ENCODE measurements around the gene AFDN. TPM values are rescaled to one million over a fixed set of nuclear protein-coding genes. Genes with fewer than 3 reads are reported as not detected.

AFDN gene
- total RNA-seq, 1 experiment from 2014 or later = 177 TPM

DNA sequence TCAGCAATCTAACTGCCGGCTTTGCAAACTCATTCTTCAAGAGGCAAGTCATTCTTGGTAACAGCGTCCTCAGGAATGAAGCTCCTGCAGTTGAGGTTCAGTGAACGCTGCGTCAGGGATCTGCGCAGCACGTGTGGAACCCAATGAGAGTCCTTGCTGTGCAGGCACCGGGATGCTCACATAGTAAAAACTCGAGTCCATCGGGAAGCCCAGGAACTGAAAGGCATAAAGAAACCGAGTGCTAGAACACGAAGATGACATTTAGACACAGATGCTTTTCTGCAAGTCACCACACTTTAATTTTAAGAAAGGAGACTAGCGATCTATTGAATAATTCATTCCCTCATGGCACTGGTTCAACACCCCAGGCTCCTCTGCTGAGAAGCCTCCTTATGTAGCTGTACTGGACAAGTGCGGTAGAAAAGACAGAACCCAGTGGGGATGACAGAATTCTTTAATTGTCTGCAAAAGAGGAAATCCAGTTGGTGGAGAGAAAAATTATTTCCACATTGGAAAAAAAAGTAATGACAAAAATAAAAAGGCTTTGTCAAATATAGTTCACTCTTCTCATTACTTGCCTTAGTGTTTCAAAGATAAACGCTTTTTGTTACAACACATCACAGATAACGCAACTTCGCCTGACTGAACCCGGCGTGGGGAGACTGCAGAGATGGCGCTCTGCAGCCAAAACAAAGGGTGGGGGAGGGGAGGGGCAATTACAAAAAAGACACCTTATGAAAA lies 1.9 kb upstream of the AFDN start:
- Histone ChIP-seq H3K9me3 (no peaks in the 10 kb centered on the region), H3K4me3 (ENCODE audit: low read depth, low read length) (no peak overlapping the region), H3K27me3 (replicated peaks; ENCODE audit: control insufficient read depth, insufficient read depth, low read length) (no peaks in the 10 kb centered on the region), H3K36me3 (ENCODE audit: control insufficient read depth, insufficient read depth, low read length) (no peaks in the 10 kb centered on the region; the same call in 1 of the 2 replicates), H3K4me1 (peaks cover 18% of the 10 kb centered on the region)
- H3K36me3 Mint-ChIP-seq (ENCODE audit: insufficient read depth, unreplicated experiment) = peaks cover 25% of the 10 kb centered on the region
- no peak overlapping the region for H3K27ac Mint-ChIP-seq (ENCODE audit: unreplicated experiment)
- ChIA-PET POLR2A (no interaction called here), CTCF (interaction anchor here (1.0 kb wide), 1 partner anchor 10 kb away, joined by 3 read pairs; no protein-coding TSS in a partner anchor)
- H3K4me3 Mint-ChIP-seq (ENCODE audit: unreplicated experiment) = peak overlapping the region; percentile 96
- no peak for DNase-seq
- BruUV-seq (replicated peaks) = no TSS peak
- no peaks in the 10 kb centered on the region for H3K27me3 Mint-ChIP-seq (ENCODE audit: insufficient read depth, unreplicated experiment)
- TF ChIP-seq, protein P1, sequence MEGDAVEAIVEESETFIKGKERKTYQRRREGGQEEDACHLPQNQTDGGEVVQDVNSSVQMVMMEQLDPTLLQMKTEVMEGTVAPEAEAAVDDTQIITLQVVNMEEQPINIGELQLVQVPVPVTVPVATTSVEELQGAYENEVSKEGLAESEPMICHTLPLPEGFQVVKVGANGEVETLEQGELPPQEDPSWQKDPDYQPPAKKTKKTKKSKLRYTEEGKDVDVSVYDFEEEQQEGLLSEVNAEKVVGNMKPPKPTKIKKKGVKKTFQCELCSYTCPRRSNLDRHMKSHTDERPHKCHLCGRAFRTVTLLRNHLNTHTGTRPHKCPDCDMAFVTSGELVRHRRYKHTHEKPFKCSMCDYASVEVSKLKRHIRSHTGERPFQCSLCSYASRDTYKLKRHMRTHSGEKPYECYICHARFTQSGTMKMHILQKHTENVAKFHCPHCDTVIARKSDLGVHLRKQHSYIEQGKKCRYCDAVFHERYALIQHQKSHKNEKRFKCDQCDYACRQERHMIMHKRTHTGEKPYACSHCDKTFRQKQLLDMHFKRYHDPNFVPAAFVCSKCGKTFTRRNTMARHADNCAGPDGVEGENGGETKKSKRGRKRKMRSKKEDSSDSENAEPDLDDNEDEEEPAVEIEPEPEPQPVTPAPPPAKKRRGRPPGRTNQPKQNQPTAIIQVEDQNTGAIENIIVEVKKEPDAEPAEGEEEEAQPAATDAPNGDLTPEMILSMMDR (IDR thresholded peaks at IDR 0.05; ENCODE audit: insufficient read depth in 1 of 2, low read depth in 1 of 2, low read length in 1 of 2, severe bottlenecking in 1 of 2, unreplicated experiment in 1 of 2) = no peak
- no peaks in the 10 kb centered on the region for H3K9me3 Mint-ChIP-seq (ENCODE audit: unreplicated experiment)
- peaks cover 4% of the 10 kb centered on the region for H3K4me1 Mint-ChIP-seq (ENCODE audit: low read depth, unreplicated experiment)
- intact Hi-C loops (cut with micrococcal nuclease; ENCODE audit: unreplicated experiment) = loop anchor here (1.0 to 10.0 kb wide), 4 partner anchors 9 to 320 kb away; no protein-coding TSS in a partner anchor

DNA sequence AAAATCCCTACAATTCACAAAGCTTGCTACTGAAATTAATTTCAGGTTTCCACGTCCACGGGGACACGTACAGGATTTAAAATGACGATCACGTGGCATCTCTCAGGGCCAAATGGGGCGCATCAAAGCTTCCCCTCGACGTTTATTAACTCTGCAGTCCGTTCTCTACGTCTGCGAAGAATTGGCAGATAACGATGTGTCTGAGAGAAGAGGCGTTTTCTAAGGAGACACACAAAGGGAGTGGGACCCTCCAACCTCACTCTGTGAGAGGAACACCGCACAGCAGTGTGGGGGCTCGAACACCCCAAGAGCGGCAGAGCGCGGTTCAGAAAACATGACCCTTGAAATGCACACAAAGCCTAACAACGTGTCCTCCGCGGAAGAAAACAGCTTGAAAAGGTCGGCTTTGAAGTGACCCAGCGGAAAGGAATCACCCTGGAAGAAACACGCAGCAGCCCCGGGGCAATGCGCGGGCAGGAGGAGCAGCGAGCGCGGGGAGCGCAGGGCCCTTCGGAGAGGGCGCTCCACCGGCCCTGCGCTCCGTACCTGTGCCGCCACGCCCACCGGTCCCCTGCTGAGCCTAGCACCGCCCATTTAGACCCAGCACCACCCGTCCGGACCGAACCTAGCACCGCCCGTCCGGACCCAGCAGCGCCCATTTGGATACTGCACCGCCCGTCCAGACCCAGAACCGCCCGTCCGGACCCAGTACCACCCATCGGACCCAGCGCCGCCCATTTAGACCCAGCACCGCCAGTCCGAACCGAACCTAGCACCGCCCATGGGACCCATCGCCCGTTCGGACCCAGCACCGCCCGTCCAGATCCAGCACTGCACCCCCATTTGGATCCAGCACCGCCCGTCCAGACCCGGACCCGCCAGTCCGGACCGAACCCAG lies 1.1 kb upstream of the AFDN start:
- no peaks in the 10 kb centered on the region for H3K9me3 Mint-ChIP-seq (ENCODE audit: unreplicated experiment)
- peaks cover 26% of the 10 kb centered on the region for H3K4me1 ChIP-seq
- ChIA-PET CTCF (interaction anchor here (1.0 kb wide), 1 partner anchor 10 kb away, joined by 3 read pairs; no protein-coding TSS in a partner anchor), POLR2A (no interaction called here)
- peak overlapping the region; percentile 96 for H3K4me3 Mint-ChIP-seq (ENCODE audit: unreplicated experiment)
- H3K27me3 ChIP-seq (replicated peaks; ENCODE audit: control insufficient read depth, insufficient read depth, low read length) = no peaks in the 10 kb centered on the region
- TF ChIP-seq, protein P1 (IDR thresholded peaks at IDR 0.05; ENCODE audit: insufficient read depth in 1 of 2, low read depth in 1 of 2, low read length in 1 of 2, severe bottlenecking in 1 of 2, unreplicated experiment in 1 of 2) = peak in 1 of 2 experiments; percentile 8
- no peaks in the 10 kb centered on the region for H3K27me3 Mint-ChIP-seq (ENCODE audit: insufficient read depth, unreplicated experiment)
- H3K36me3 Mint-ChIP-seq (ENCODE audit: insufficient read depth, unreplicated experiment) = peaks cover 25% of the 10 kb centered on the region
- H3K4me3 ChIP-seq (ENCODE audit: low read depth, low read length) = peak overlapping the region; percentile 99
- H3K36me3 ChIP-seq (ENCODE audit: control insufficient read depth, insufficient read depth, low read length) = no peaks in the 10 kb centered on the region; the same call in 1 of the 2 replicates
- no peaks in the 10 kb centered on the region for H3K9me3 ChIP-seq
- H3K27ac Mint-ChIP-seq (ENCODE audit: unreplicated experiment) = peak overlapping the region; percentile 93
- H3K4me1 Mint-ChIP-seq (ENCODE audit: low read depth, unreplicated experiment) = peaks cover 8% of the 10 kb centered on the region
- BruUV-seq (replicated peaks) = no TSS peak
- intact Hi-C loops (cut with micrococcal nuclease; ENCODE audit: unreplicated experiment) = loop anchor here (1.0 to 10.0 kb wide), 5 partner anchors 10 to 321 kb away; no protein-coding TSS in a partner anchor
- DNase-seq = peak; percentile 74 to 82

- Histone ChIP-seq H3K4me3 (ENCODE audit: low read depth, low read length) (peak overlapping the region; percentile 99), H3K4me1 (peaks cover 30% of the 10 kb centered on the region), H3K36me3 (ENCODE audit: control insufficient read depth, insufficient read depth, low read length) (no peaks in the 10 kb centered on the region; the same call in 1 of the 2 replicates), H3K9me3 (no peaks in the 10 kb centered on the region), H3K27me3 (replicated peaks; ENCODE audit: control insufficient read depth, insufficient read depth, low read length) (no peaks in the 10 kb centered on the region)
- peak overlapping the region; percentile 93 for H3K27ac Mint-ChIP-seq (ENCODE audit: unreplicated experiment)
- H3K4me3 Mint-ChIP-seq (ENCODE audit: unreplicated experiment) = peak overlapping the region; percentile 96
- intact Hi-C loops (cut with micrococcal nuclease; ENCODE audit: unreplicated experiment) = loop anchor here (2.0 to 10.0 kb wide), 4 partner anchors 71 to 322 kb away; no protein-coding TSS in a partner anchor
- no TSS peak for BruUV-seq (replicated peaks)
- H3K27me3 Mint-ChIP-seq (ENCODE audit: insufficient read depth, unreplicated experiment) = no peaks in the 10 kb centered on the region
- peak; percentile 68 to 83 for DNase-seq
- CTCF ChIA-PET = no interaction called here
- TF ChIP-seq, protein P1 (IDR thresholded peaks at IDR 0.05; ENCODE audit: insufficient read depth in 1 of 2, low read depth in 1 of 2, low read length in 1 of 2, severe bottlenecking in 1 of 2, unreplicated experiment in 1 of 2) = peak; percentile 25 to 37
- no peaks in the 10 kb centered on the region for H3K9me3 Mint-ChIP-seq (ENCODE audit: unreplicated experiment)
- POLR2A ChIA-PET = no interaction called here
- peaks cover 25% of the 10 kb centered on the region for H3K36me3 Mint-ChIP-seq (ENCODE audit: insufficient read depth, unreplicated experiment)
- peaks cover 14% of the 10 kb centered on the region for H3K4me1 Mint-ChIP-seq (ENCODE audit: low read depth, unreplicated experiment)
Measured at GRCh38 chr6:167826230-167826895, 348 bp upstream of the AFDN start.

All from Caco-2 (cell line).